HCT116 (cell line): ENCODE results near the gene THRB. TPM values are rescaled to one million over a fixed set of nuclear protein-coding genes. Genes with fewer than 3 reads are reported as not detected.

Experiments
- ATAC-seq: fragments of 200-7000 bp; cut with Tn5 transposase; 2 replicates; pipeline ENCODE4 v1.9.1; 2020; ENCODE audit warnings: mild to moderate bottlenecking, moderate library complexity
- BruUV-seq: library from RNA; stranded (reverse); fragments of 400-500 nt; replicated peaks from 2 replicates; lab custom pipeline; 2021; lab: Mats Ljungman, UMichigan
- CTCF ChIA-PET: fragments of 300-600 bp; sonication (Branson Sonifier 250); formaldehyde crosslinking; loops from one replicate; lab custom pipeline; 2021; ENCODE audit warnings: antibody characterized with exemption; lab: Charles Lee
- POLR2A ChIA-PET: fragments of 300-600, 350-600 bp; sonication (Branson Sonifier 250); formaldehyde crosslinking; loops from one replicate; lab custom pipeline; 2021; ENCODE audit warnings: antibody characterized with exemption; lab: Charles Lee
- RAD21 ChIA-PET, 2 experiments: fragments of 300-600 bp; sonication (Branson Sonifier 250); formaldehyde crosslinking; loops; one replicate each; lab custom pipeline; 2023; ENCODE audit warnings: low total read pairs in 2 of 2; ENCODE audit not compliant: uncharacterized antibody in 2 of 2, unreplicated experiment in 2 of 2, low non-redundant PET in 1 of 2; lab: Charles Lee
- DNase-seq: peaks from one replicate; pipeline ENCODE4 v3.0.0-alpha.2; 2010; ENCODE audit warnings: low read depth, low spot score
- H2AFZ ChIP-seq: fragments of 200-600 bp; shearing (Covaris generic), sonication (generic); 2 replicates; pipeline ENCODE4 v1.6.1; 2017; ENCODE audit warnings: low read depth, mixed run types, mixed read lengths, antibody characterized with exemption, low read length; ENCODE audit not compliant: poor library complexity, severe bottlenecking
- H3K27ac ChIP-seq: 2 replicates; pipeline ENCODE4 v1.5.1; 2012; ENCODE audit warnings: low read depth, low read length
- H3K27me3 ChIP-seq: fragments of 200-600 bp; sonication (generic); 2 replicates; pipeline ENCODE4 v1.6.1; 2016; ENCODE audit warnings: mixed run types, low read length, mixed read lengths; ENCODE audit not compliant: insufficient read depth
- H3K36me3 ChIP-seq, 2 experiments: fragments of 200-500 bp in 1 of 2; fragments of 200-600 bp in 1 of 2; sonication (Bioruptor generic) in 1 of 2; sonication (generic) in 1 of 2; 2 replicates each; pipeline versions ENCODE4 v1.5.1 to v1.6.1; 2014 to 2016; ENCODE audit warnings: low read length in 2 of 2, inconsistent platforms in 1 of 2, mixed read lengths in 1 of 2, mixed run types in 1 of 2; ENCODE audit not compliant: insufficient read depth in 2 of 2, control insufficient read depth in 1 of 2
- H3K4me1 ChIP-seq, 2 experiments: fragments of 200-600 bp in 1 of 2; sonication (generic) in 1 of 2; 2 replicates each; pipeline versions ENCODE4 v1.5.1 to v1.6.1; 2012 to 2017; ENCODE audit warnings: low read length in 2 of 2, inconsistent platforms in 1 of 2, mild to moderate bottlenecking in 1 of 2, mixed read lengths in 1 of 2, mixed run types in 1 of 2, moderate library complexity in 1 of 2; ENCODE audit not compliant: insufficient read depth in 2 of 2, control insufficient read depth in 1 of 2
- H3K4me2 ChIP-seq: fragments of 200-600 bp; sonication (generic); 2 replicates; pipeline ENCODE4 v1.6.1; 2017; ENCODE audit warnings: mixed run types, low read length, mixed read lengths
- H3K4me3 ChIP-seq, 2 experiments: fragments of 200-600 bp in 1 of 2; sonication (generic) in 1 of 2; replicated peaks in 1 of 2; 2 replicates each; pipeline ENCODE4 v1.5.1; 2011 to 2016; ENCODE audit warnings: low read length in 2 of 2, control low read depth in 1 of 2, low read depth in 1 of 2, mild to moderate bottlenecking in 1 of 2, mixed read lengths in 1 of 2, mixed run types in 1 of 2
- H3K79me2 ChIP-seq: fragments of 200-600 bp; sonication (generic); 2 replicates; pipeline ENCODE4 v1.6.1; 2017; ENCODE audit warnings: mild to moderate bottlenecking, mixed run types, low read length, moderate library complexity, mixed read lengths; ENCODE audit not compliant: insufficient read depth
- H3K9ac ChIP-seq: fragments of 200-600 bp; sonication (generic); 2 replicates; pipeline ENCODE4 v1.6.1; 2016; ENCODE audit warnings: low read length, mixed read lengths
- H3K9me2 ChIP-seq: fragments of 200-600 bp; sonication (generic), shearing (Covaris generic); 2 replicates; pipeline ENCODE4 v1.6.1; 2017; ENCODE audit warnings: mixed run types, mild to moderate bottlenecking, moderate library complexity; ENCODE audit not compliant: insufficient read depth
- H3K9me3 ChIP-seq, 2 experiments: fragments of 200-500 bp in 1 of 2; fragments of 200-600 bp in 1 of 2; sonication (Bioruptor generic) in 1 of 2; sonication (generic) in 1 of 2; 2 replicates each; pipeline ENCODE4 v1.6.1; 2014 to 2017; ENCODE audit warnings: low read length in 2 of 2, mixed read lengths in 2 of 2, inconsistent platforms in 1 of 2, low read depth in 1 of 2, mild to moderate bottlenecking in 1 of 2, mixed run types in 1 of 2, moderate library complexity in 1 of 2; ENCODE audit not compliant: control insufficient read depth in 1 of 2, insufficient read depth in 1 of 2
- H4K20me1 ChIP-seq: fragments of 200-600 bp; sonication (generic), shearing (Covaris generic); 2 replicates; pipeline ENCODE4 v1.6.1; 2017; ENCODE audit warnings: mixed run types, mild to moderate bottlenecking, moderate library complexity; ENCODE audit not compliant: insufficient read depth
- EZH2phosphoT487 ChIP-seq: fragments of 200-600 bp; IDR thresholded peaks from 2 replicates; pipeline ENCODE4 v1.6.1; 2018; ENCODE audit warnings: antibody characterized with exemption, borderline replicate concordance
- POLR2A ChIP-seq: IDR thresholded peaks from 2 replicates; pipeline ENCODE4 v1.7.0; 2011; ENCODE audit warnings: borderline replicate concordance; ENCODE audit not compliant: insufficient read depth, insufficient read length; ENCODE audit errors: extremely low read depth
- ZNF274 ChIP-seq: fragments of 200-500 bp; sonication (Bioruptor generic); IDR thresholded peaks from 2 replicates; pipeline ENCODE4 v1.6.1; 2014; ENCODE audit warnings: mild to moderate bottlenecking, low read depth, low read length, inconsistent platforms
- intact Hi-C: fragments of 100-400 bp; cut with micrococcal nuclease; formaldehyde crosslinking; loops from 2 replicates; pipeline ENCODE4 v1.10.0; 2022
- total RNA-seq: library from RNA; stranded (reverse); gene quantifications from one replicate; pipeline ENCODE4 v1.2.1, GENCODE V29; 2021; ENCODE audit not compliant: unreplicated experiment
- TF ChIP-seq, protein P1 (sequence below): IDR thresholded peaks from 2 replicates; pipeline ENCODE4 v1.6.1; 2012; ENCODE audit warnings: low read depth
- TF ChIP-seq, protein P2 (sequence below): IDR thresholded peaks from 2 replicates; pipeline ENCODE4 v1.6.1; 2011; ENCODE audit warnings: mild to moderate bottlenecking, low read length, moderate library complexity; ENCODE audit not compliant: insufficient replicate concordance; ENCODE audit errors: extremely low read depth
- TF ChIP-seq, protein P3 (sequence below), 3 experiments: fragments of 200-600 bp in 1 of 3; sonication (generic) in 1 of 3; IDR thresholded peaks in 2 of 3; conservative IDR thresholded peaks in 1 of 3; 2 replicates each; pipeline ENCODE4 v1.5.1; 2012 to 2017; ENCODE audit warnings: low read depth in 2 of 3, low read length in 2 of 3, antibody characterized with exemption in 1 of 3, borderline replicate concordance in 1 of 3, control low read depth in 1 of 3, mild to moderate bottlenecking in 1 of 3, mixed read lengths in 1 of 3, mixed run types in 1 of 3, moderate library complexity in 1 of 3; ENCODE audit not compliant: insufficient read depth in 1 of 3

The THRB gene
- total RNA-seq, 1 experiment from 2014 or later, result 2.5 TPM

DNA sequence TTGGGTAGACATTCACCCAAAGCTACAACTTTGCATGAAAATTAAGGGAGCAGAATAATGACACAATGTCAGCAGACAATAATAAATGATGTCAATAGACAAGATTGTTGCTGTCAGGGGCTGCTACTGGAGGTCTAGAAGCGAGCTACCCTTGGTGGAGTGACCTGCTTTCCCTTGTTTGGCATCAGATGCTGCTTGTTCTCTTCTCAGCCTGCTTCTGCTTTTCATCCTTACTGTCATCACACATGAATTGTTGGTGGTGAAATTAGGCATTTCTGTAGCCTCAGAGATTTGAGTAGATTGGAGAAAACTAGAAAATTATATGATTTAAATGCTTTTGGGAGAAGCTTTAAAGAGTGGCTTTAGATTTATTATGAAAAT lies 355.8 kb downstream of the THRB start:
- Histone ChIP-seq H3K4me3 (no peak overlapping the region), H2AFZ (no peak overlapping the region), H3K27ac (no peak overlapping the region), H3K4me1 (peaks cover 0 to 12% of the 10 kb centered on the region in 2 experiments; a peak in 2 of 4 replicates), H3K9me3 (no peaks in the 10 kb centered on the region), H3K9me2 (no peaks in the 10 kb centered on the region), H3K9ac (no peak overlapping the region), H3K79me2 (no peaks in the 10 kb centered on the region), H3K36me3 (no peaks in the 10 kb centered on the region), H3K27me3 (no peaks in the 10 kb centered on the region), H3K4me2 (no peak overlapping the region), H4K20me1 (no peaks in the 10 kb centered on the region)
- POLR2A ChIA-PET, result no interaction called here
- RAD21 ChIA-PET, result no interaction called here
- no peak for DNase-seq
- intact Hi-C loops, result no loop called here
- ATAC-seq, result no peak
- no TSS peak for BruUV-seq
- CTCF ChIA-PET, result no interaction called here
- no peak for TF ChIP-seq EZH2phosphoT487
- TF ChIP-seq, protein P1, sequence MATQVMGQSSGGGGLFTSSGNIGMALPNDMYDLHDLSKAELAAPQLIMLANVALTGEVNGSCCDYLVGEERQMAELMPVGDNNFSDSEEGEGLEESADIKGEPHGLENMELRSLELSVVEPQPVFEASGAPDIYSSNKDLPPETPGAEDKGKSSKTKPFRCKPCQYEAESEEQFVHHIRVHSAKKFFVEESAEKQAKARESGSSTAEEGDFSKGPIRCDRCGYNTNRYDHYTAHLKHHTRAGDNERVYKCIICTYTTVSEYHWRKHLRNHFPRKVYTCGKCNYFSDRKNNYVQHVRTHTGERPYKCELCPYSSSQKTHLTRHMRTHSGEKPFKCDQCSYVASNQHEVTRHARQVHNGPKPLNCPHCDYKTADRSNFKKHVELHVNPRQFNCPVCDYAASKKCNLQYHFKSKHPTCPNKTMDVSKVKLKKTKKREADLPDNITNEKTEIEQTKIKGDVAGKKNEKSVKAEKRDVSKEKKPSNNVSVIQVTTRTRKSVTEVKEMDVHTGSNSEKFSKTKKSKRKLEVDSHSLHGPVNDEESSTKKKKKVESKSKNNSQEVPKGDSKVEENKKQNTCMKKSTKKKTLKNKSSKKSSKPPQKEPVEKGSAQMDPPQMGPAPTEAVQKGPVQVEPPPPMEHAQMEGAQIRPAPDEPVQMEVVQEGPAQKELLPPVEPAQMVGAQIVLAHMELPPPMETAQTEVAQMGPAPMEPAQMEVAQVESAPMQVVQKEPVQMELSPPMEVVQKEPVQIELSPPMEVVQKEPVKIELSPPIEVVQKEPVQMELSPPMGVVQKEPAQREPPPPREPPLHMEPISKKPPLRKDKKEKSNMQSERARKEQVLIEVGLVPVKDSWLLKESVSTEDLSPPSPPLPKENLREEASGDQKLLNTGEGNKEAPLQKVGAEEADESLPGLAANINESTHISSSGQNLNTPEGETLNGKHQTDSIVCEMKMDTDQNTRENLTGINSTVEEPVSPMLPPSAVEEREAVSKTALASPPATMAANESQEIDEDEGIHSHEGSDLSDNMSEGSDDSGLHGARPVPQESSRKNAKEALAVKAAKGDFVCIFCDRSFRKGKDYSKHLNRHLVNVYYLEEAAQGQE, result no peak

DNA sequence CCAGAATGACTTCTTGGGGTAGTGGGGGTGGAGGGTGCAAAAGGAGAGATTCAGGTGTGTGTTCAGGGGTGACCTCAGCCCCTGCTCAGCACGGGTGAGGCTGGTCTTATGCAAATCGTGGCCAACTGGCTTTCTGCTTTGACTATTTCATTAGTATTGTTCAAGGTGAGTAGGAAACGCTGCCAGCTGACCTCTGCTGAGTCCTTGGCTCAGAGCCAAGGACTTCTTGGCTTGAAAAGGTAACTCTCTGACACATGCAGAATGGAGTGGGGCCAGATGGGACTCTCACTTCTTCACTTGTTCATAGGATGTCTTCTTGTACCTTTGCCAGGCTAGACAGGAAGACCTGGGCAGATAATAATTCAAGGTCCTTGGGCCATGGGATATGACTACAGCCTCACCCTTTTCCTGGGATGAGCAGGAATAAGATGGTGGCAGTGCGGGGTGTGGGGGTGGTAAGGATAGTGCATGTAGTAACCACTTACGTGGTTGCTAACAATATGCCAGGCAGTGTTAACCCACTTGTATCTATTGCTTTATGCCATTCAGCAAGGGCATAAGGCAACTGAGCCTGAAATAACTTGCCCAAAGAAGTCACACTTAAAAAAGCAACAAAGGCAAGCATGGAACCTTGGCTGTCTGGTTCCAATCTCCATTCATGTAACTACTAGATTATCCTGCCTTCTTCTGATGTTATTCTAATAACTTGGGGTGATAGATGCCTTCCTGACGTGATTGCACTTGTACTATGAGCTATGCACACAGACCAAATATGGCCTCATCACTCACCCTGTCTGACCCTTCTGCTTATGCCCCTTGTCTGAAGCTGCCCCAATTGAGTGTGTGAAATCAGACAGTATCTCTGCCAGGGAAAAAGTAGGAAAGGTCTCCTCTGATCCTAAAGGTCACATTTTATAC lies 356.4 kb downstream of the THRB start:
- no peaks in the 10 kb centered on the region for H3K79me2 ChIP-seq
- no peaks in the 10 kb centered on the region for H4K20me1 ChIP-seq
- peaks cover 0 to 12% of the 10 kb centered on the region in 2 experiments; a peak in 2 of 4 replicates for H3K4me1 ChIP-seq
- DNase-seq (no peak), ATAC-seq (no peak)
- no peak overlapping the region for H2AFZ ChIP-seq
- CTCF ChIA-PET, result no interaction called here
- no peak overlapping the region for H3K9ac ChIP-seq
- intact Hi-C loops, result no loop called here
- H3K27ac ChIP-seq, result no peak overlapping the region
- no peaks in the 10 kb centered on the region for H3K27me3 ChIP-seq
- POLR2A ChIA-PET, result no interaction called here
- H3K36me3 ChIP-seq, result no peaks in the 10 kb centered on the region
- no TSS peak for BruUV-seq
- H3K9me3 ChIP-seq, result no peaks in the 10 kb centered on the region
- RAD21 ChIA-PET, result no interaction called here
- H3K9me2 ChIP-seq, result no peaks in the 10 kb centered on the region
- H3K4me3 ChIP-seq, result no peak overlapping the region
- no peak overlapping the region for H3K4me2 ChIP-seq
- TF ChIP-seq ZNF274 (no peak), POLR2A (no peak)
- TF ChIP-seq, protein P2, sequence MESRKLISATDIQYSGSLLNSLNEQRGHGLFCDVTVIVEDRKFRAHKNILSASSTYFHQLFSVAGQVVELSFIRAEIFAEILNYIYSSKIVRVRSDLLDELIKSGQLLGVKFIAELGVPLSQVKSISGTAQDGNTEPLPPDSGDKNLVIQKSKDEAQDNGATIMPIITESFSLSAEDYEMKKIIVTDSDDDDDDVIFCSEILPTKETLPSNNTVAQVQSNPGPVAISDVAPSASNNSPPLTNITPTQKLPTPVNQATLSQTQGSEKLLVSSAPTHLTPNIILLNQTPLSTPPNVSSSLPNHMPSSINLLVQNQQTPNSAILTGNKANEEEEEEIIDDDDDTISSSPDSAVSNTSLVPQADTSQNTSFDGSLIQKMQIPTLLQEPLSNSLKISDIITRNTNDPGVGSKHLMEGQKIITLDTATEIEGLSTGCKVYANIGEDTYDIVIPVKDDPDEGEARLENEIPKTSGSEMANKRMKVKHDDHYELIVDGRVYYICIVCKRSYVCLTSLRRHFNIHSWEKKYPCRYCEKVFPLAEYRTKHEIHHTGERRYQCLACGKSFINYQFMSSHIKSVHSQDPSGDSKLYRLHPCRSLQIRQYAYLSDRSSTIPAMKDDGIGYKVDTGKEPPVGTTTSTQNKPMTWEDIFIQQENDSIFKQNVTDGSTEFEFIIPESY, result no peak
- TF ChIP-seq, protein P3, sequence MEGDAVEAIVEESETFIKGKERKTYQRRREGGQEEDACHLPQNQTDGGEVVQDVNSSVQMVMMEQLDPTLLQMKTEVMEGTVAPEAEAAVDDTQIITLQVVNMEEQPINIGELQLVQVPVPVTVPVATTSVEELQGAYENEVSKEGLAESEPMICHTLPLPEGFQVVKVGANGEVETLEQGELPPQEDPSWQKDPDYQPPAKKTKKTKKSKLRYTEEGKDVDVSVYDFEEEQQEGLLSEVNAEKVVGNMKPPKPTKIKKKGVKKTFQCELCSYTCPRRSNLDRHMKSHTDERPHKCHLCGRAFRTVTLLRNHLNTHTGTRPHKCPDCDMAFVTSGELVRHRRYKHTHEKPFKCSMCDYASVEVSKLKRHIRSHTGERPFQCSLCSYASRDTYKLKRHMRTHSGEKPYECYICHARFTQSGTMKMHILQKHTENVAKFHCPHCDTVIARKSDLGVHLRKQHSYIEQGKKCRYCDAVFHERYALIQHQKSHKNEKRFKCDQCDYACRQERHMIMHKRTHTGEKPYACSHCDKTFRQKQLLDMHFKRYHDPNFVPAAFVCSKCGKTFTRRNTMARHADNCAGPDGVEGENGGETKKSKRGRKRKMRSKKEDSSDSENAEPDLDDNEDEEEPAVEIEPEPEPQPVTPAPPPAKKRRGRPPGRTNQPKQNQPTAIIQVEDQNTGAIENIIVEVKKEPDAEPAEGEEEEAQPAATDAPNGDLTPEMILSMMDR (IDR thresholded peaks at IDR 0.05 in 2 of 3, conservative IDR thresholded peaks at IDR 0.05 in 1 of 3; ENCODE audit: borderline replicate concordance in 1 of 3, insufficient read depth in 1 of 3, low read depth in 2 of 3, low read length in 2 of 3), result no peak
